ENCODE measurements around the gene PIGT. TPM values are rescaled to one million over a fixed set of nuclear protein-coding genes. Genes with fewer than 3 reads are reported as not detected.

Gene PIGT
- total and polyA plus RNA-seq, 2 of the 13 experiments (the other 11 are each of a cell fraction or from before 2014, with no cell fraction given) = 65.9 to 74.1 TPM

- peak; percentile 67; the same call in 1 of the 2 replicates for TF ChIP-seq PAX8 (CRISPR knock-in tag; IDR thresholded peaks at IDR 0.05; ENCODE audit: borderline replicate concordance)
- TF ChIP-seq SOX6 (IDR thresholded peaks at IDR 0.05) = no peak
- TF ChIP-seq SOX6 (CRISPR knock-in tag; IDR thresholded peaks at IDR 0.05) = peak; percentile 76
- TF ChIP-seq RCOR2 (CRISPR knock-in tag; IDR thresholded peaks at IDR 0.05) = no peak
- no peak for TF ChIP-seq EHMT2 (IDR thresholded peaks at IDR 0.05; ENCODE audit: borderline replicate concordance, low read depth, low read length)
- peak; percentile 79; the same call in 1 of the 2 replicates for TF ChIP-seq SPEN (CRISPR knock-in tag; IDR thresholded peaks at IDR 0.05; ENCODE audit: low read depth)
- TF ChIP-seq PHF5A (CRISPR knock-in tag; IDR thresholded peaks at IDR 0.05; ENCODE audit: low read depth, unreplicated experiment) = peak; percentile 87
- no peak for TF ChIP-seq CEBPZ (IDR thresholded peaks at IDR 0.05; ENCODE audit: low read length)
- no peak for TF ChIP-seq REXO4 (CRISPR knock-in tag; IDR thresholded peaks at IDR 0.05; ENCODE audit: borderline replicate concordance)
- no peak for TF ChIP-seq NFIC (IDR thresholded peaks at IDR 0.05; ENCODE audit: low read length)
- TF ChIP-seq THYN1 (CRISPR knock-in tag; IDR thresholded peaks at IDR 0.05; ENCODE audit: borderline replicate concordance, low read depth) = peak; percentile 73; the same call in 1 of the 2 replicates
- no peak for TF ChIP-seq TP53 (CRISPR knock-in tag; conservative IDR thresholded peaks at IDR 0.05)
- TF ChIP-seq, protein P1, sequence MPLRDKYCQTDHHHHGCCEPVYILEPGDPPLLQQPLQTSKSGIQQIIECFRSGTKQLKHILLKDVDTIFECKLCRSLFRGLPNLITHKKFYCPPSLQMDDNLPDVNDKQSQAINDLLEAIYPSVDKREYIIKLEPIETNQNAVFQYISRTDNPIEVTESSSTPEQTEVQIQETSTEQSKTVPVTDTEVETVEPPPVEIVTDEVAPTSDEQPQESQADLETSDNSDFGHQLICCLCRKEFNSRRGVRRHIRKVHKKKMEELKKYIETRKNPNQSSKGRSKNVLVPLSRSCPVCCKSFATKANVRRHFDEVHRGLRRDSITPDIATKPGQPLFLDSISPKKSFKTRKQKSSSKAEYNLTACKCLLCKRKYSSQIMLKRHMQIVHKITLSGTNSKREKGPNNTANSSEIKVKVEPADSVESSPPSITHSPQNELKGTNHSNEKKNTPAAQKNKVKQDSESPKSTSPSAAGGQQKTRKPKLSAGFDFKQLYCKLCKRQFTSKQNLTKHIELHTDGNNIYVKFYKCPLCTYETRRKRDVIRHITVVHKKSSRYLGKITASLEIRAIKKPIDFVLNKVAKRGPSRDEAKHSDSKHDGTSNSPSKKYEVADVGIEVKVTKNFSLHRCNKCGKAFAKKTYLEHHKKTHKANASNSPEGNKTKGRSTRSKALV (CRISPR knock-in tag; IDR thresholded peaks at IDR 0.05) = peak; percentile 83
- TF ChIP-seq, protein P2, sequence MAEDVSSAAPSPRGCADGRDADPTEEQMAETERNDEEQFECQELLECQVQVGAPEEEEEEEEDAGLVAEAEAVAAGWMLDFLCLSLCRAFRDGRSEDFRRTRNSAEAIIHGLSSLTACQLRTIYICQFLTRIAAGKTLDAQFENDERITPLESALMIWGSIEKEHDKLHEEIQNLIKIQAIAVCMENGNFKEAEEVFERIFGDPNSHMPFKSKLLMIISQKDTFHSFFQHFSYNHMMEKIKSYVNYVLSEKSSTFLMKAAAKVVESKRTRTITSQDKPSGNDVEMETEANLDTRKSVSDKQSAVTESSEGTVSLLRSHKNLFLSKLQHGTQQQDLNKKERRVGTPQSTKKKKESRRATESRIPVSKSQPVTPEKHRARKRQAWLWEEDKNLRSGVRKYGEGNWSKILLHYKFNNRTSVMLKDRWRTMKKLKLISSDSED (CRISPR knock-in tag; IDR thresholded peaks at IDR 0.05) = no peak
- TF ChIP-seq, protein P3, sequence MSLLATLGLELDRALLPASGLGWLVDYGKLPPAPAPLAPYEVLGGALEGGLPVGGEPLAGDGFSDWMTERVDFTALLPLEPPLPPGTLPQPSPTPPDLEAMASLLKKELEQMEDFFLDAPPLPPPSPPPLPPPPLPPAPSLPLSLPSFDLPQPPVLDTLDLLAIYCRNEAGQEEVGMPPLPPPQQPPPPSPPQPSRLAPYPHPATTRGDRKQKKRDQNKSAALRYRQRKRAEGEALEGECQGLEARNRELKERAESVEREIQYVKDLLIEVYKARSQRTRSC (CRISPR knock-in tag; IDR thresholded peaks at IDR 0.05; ENCODE audit: low read depth) = 0 out of 2 replicates have a peak, but pooled peaks have one; percentile 37
- TF ChIP-seq KDM1A (CRISPR knock-in tag; IDR thresholded peaks at IDR 0.05) = no peak
- TF ChIP-seq, protein P4, sequence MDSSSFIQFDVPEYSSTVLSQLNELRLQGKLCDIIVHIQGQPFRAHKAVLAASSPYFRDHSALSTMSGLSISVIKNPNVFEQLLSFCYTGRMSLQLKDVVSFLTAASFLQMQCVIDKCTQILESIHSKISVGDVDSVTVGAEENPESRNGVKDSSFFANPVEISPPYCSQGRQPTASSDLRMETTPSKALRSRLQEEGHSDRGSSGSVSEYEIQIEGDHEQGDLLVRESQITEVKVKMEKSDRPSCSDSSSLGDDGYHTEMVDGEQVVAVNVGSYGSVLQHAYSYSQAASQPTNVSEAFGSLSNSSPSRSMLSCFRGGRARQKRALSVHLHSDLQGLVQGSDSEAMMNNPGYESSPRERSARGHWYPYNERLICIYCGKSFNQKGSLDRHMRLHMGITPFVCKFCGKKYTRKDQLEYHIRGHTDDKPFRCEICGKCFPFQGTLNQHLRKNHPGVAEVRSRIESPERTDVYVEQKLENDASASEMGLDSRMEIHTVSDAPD (CRISPR knock-in tag; IDR thresholded peaks at IDR 0.05) = peak; percentile 64; the same call in 1 of the 2 replicates
- peak; percentile 44; the same call in 1 of the 2 replicates for TF ChIP-seq MIER3 (CRISPR knock-in tag; IDR thresholded peaks at IDR 0.05; ENCODE audit: borderline replicate concordance)
- TF ChIP-seq, protein P5, sequence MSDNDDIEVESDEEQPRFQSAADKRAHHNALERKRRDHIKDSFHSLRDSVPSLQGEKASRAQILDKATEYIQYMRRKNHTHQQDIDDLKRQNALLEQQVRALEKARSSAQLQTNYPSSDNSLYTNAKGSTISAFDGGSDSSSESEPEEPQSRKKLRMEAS (IDR thresholded peaks at IDR 0.05) = peak; percentile 46; the same call in 1 of the 2 replicates
- peak; percentile 79 for TF ChIP-seq ZNF331 (CRISPR knock-in tag; IDR thresholded peaks at IDR 0.05)
Observed at GRCh38 chr20:45436732-45437485, 21.0 kb downstream of the PIGT start (continued).

Data from HepG2 (cell line).